LNCAP (cell line): ENCODE data around the gene MAPK11.

Experiments
- TF ChIP-seq, protein P1 (sequence below): fragments of 450-650 bp; IDR thresholded peaks from 2 replicates; pipeline ENCODE4 v1.5.1; 2017; ENCODE audit warnings: mild to moderate bottlenecking

Gene MAPK11

DNA sequence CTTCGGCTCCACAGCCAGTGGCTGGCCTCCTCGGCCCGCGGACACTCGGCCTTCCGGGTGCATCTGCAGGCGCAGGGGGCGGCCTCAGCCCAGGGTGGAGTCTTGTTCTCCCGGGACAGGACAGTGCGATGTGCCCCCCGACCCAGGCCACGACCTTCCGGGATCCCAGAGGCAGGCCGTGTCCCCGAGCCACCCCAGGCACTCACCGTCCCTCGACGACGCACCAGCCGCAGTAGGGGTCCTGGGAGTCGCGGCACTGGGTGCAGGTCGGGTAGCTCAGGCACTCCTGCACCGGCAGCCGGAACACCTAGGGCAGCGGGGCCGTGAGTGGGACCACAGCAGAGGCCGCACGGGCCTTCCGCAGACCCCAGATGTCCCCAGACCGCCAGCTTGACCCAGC is 17.6 kb upstream of the MAPK11 start:
- TF ChIP-seq, protein P1, sequence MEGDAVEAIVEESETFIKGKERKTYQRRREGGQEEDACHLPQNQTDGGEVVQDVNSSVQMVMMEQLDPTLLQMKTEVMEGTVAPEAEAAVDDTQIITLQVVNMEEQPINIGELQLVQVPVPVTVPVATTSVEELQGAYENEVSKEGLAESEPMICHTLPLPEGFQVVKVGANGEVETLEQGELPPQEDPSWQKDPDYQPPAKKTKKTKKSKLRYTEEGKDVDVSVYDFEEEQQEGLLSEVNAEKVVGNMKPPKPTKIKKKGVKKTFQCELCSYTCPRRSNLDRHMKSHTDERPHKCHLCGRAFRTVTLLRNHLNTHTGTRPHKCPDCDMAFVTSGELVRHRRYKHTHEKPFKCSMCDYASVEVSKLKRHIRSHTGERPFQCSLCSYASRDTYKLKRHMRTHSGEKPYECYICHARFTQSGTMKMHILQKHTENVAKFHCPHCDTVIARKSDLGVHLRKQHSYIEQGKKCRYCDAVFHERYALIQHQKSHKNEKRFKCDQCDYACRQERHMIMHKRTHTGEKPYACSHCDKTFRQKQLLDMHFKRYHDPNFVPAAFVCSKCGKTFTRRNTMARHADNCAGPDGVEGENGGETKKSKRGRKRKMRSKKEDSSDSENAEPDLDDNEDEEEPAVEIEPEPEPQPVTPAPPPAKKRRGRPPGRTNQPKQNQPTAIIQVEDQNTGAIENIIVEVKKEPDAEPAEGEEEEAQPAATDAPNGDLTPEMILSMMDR: no peak

DNA sequence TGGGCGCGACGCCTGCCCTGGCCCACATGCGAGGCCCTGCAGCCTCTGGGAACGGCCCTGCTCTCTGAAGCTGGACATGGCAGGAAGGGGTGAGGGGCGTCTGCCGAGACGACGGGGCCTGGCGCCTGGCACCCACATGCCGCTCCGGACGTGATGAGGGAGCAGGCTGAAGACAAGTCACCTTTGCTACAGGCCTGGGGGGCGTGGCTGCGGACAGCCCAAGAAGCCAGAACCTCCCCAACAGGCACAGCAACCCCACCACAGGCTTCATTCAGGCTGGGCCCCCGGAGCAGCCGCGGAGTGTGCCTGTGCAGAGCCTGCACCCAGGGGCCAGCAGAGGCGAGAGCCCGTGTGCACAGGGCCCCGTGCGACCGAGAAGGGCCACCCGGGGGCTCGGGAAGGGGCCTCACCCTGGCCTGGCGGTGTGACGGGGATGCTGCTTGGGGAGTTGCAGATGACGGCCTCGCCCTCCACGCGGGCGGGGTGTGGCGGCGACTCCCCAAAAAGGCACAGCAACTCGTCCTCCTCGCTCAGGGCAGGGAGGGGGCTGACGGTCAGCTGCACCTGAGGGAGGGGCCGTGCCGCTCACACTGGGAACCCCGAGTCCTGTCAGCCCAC is 16.6 kb upstream of the MAPK11 start:
- TF ChIP-seq, protein P1: no peak

DNA sequence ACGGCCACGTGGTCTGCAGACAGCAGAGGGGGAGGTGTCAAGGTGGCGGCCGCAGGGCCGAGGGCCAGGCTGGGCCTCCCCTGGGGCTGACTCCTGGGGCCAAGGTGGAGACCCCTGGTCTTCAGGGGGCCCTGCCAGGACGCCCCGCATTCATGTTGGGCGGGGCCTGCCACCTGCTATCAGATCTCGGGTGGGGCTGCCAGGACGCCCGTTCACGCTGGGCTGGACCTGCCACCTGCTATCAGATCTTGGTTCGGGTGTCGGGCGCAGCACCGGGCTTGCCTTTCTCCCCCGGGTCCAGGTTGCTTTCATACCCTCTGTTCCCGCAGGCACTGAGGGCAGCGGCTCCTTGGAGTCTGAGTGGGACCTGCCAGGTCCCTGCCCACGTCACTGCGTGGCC is 16.1 kb upstream of the MAPK11 start:
- TF ChIP-seq, protein P1: no peak

DNA sequence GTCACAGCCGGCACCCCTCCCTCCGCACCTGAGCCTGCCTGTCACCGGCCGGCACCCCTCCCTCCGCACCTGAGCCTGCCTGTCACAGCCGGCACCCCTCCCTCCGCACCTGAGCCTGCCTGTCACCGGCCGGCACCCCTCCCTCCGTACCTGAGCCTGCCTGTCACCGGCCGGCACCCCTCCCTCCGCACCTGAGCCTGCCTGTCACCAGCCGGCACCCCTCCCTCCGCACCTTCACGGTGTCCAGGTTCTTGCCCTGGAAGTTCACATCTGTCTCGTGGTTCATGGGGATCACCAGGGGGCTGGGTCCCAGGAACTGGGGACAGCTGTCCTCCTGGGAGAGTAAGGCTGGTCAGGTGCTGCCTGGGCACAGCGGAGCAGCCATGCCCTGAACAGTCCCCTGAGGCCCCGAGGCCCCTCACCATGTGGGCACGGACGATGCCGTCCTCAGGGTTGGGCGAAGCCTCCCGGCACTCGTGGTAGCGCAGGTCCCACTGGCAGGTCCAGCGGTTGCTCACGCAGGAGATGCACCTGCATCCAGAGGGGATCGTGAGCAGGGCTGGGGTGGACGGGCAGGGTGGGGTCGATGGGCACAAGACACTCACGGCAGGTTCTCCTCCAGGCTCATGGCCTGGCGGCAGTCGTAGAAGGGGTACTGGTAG is 15.5 kb upstream of the MAPK11 start:
- TF ChIP-seq, protein P1: no peak

DNA sequence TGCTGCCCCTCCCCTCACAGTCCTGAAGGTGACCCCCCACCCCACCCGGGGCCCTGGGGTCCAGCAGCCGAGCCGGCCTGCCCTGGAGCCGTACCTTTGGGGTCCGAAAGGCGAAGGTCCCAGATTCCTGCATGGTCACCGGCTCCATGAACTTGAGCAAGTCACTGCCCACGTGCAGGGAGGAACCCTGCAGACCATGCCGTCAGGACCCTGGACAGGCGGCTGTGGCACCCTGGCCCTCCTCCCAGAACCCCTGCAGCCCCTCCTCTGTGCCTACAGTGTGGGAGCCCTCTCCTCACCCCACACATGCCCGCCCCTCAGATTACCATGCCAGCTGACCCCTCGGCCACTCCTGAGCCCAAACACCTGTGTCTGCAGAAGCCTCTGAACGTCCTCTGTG is 14.3 kb upstream of the MAPK11 start:
- TF ChIP-seq, protein P1: no peak

DNA sequence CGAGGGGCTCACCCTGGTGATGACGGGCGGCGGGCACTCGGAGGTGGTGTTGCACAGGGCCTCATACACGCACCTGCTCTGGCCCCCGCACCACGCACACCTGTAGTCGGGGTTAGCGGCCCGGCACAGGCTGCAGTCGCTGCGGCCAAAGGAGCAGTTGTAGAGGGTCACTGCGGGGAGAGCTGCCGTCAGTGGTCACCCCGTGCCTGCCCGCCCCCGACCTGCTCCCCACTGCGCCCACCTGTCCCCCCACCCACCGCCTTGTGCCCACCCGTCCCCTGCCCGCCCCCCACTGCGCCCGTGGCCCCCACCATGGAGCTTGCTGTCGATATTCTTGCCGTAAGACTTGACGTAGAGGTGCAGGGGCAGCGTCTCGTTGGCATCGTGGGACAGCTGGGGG is 13.6 kb upstream of the MAPK11 start:
- TF ChIP-seq, protein P1: no peak

DNA sequence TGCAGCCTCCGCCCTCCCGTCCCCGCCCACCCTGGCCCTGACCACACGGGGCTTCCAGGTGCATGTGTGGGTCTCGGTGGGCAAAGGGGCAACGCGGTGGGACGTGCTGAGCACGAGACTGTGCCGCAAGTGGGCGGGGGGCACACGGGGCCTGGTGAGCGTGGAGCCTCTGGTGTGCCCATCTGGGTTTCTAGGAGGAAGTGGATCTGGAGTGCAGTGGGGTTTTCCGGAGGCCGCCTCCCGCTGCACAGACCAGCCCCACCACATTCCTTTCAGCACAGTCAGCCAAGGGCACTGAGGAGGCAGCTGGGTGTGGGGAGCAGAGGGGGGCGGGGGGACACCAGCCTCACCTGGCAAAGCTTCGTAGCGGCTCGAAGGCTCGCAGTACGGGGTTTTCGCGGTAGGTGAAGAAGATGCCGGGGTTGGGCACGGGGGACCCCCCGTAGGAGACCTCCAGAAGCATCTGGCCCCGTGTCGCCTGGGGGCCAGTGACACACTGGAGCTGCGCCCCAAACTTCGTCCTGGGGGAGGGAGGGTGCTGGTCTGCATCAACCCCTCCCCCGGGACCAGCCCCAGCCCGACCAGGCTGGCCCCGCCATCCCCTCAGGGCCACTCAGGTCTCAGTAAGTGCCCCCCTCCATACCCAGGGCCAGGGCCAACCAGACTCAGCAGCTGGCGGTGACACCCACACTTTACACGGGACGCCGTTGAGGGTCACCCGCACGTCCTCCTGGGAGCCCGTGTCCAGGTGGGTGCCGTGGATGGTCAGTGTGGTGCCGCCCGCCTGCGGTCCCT is 12.4 kb upstream of the MAPK11 start:
- TF ChIP-seq, protein P1: no peak
